ENCODE measurements around the gene METTL2A.
"Not testable (repeated sequence)": the region's sequence is repeated elsewhere in the genome, so short reads cannot be mapped to it uniquely, and the experiment has no call there.

The METTL2A gene

DNA sequence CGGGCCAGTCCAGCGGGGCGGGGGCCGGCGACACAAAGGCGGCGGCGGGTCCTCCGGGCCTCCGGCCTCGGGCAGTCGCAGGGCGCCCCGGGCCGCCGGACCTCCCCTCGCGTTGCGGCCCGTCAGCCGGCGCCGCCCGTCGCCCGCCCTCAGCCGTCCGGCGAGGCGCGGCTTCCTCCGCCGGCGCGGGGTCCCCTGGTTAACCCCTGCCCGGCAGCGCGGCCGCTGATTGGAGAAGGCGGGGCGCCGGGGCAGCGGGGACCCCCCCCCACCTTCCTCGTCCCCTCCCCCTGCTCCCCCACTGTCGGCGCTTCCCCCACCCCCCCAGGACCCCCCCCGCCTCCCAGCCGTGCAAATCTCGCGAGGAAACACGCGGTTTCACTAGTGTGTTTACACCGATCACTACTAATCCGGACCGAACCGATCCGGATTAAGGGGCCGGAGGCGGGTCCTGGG lies 54.8 kb downstream of the METTL2A start, which contains the start of gene TLK2:
TLK2 (plus strand) TSS at position 402 of the 456 bp plus-strand sequence. CDS start 2,301 bp downstream, outside the sequence.
- H3K27me3 Mint-ChIP-seq (ENCODE audit: low read depth, poor library complexity), result no peaks in the 10 kb centered on the region

GRCh38 chr17:62478880-62479638 lies 55.4 kb downstream of the METTL2A start:
- H3K4me3 Mint-ChIP-seq, result peak overlapping the region; percentile 94

More for the DNA sequence above, 54.8 kb downstream of the METTL2A start, which contains the start of gene TLK2:
- peak; percentile 81 for DNase-seq
- H3K27ac Mint-ChIP-seq, result peak within 1 kb of the TSS; percentile 95
- H3K4me1 Mint-ChIP-seq, result peaks cover 26% of the 10 kb centered on the region
- H3K9me3 Mint-ChIP-seq, result peaks cover 4% of the 10 kb centered on the region
- TF ChIP-seq, protein P1, sequence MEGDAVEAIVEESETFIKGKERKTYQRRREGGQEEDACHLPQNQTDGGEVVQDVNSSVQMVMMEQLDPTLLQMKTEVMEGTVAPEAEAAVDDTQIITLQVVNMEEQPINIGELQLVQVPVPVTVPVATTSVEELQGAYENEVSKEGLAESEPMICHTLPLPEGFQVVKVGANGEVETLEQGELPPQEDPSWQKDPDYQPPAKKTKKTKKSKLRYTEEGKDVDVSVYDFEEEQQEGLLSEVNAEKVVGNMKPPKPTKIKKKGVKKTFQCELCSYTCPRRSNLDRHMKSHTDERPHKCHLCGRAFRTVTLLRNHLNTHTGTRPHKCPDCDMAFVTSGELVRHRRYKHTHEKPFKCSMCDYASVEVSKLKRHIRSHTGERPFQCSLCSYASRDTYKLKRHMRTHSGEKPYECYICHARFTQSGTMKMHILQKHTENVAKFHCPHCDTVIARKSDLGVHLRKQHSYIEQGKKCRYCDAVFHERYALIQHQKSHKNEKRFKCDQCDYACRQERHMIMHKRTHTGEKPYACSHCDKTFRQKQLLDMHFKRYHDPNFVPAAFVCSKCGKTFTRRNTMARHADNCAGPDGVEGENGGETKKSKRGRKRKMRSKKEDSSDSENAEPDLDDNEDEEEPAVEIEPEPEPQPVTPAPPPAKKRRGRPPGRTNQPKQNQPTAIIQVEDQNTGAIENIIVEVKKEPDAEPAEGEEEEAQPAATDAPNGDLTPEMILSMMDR (IDR thresholded peaks at IDR 0.05), result no peak
- H3K4me3 Mint-ChIP-seq, result peak within 1 kb of the TSS; percentile 94
- H3K36me3 Mint-ChIP-seq (ENCODE audit: low read depth), result peaks cover 37% of the 10 kb centered on the region

DNA sequence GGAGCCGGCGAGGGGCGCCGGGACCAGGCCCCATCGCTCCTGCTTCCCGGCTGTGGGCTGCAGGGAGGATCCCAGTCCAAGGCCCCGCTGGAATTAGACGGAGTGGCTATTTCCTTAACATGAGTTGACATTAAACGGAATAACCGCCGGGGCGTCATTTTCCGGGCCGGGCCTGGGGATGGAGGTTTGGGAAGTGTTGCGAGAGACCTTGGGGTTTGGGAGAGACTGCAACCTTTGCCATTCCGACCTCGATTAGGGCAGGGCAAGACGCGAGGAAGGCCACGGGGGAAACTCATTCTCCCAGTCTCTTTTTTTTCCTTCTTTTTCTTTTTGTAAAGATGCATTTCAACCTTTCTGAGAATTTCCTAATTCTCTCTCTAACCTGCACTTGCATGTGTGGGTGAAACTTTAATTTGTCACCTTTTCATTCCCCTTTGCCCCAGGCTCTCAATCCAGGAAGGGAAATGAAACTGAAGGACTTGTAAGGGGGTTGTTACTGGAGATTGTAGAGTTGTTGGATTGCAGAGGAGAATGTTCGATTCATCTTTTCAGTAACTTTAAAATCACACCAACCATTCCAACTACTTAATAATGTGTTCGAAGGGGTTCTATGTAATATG lies 56.1 kb downstream of the METTL2A start:
- H3K27me3 Mint-ChIP-seq (ENCODE audit: low read depth, poor library complexity); H3K9me3 Mint-ChIP-seq: not testable (repeated sequence)
- Mint-ChIP-seq H3K4me3 (peak overlapping the region; percentile 94), H3K36me3 (ENCODE audit: low read depth) (peaks cover 48% of the 10 kb centered on the region), H3K27ac (peak overlapping the region; percentile 95), H3K4me1 (peaks cover 26% of the 10 kb centered on the region)
- DNase-seq, result peak; percentile 42

More at GRCh38 chr17:62478880-62479638, 55.4 kb downstream of the METTL2A start:
- H3K27me3 Mint-ChIP-seq (ENCODE audit: low read depth, poor library complexity); H3K9me3 Mint-ChIP-seq; H3K27ac Mint-ChIP-seq: not testable (repeated sequence)
- peaks cover 43% of the 10 kb centered on the region for H3K36me3 Mint-ChIP-seq (ENCODE audit: low read depth)
- DNase-seq, result peak; percentile 58
- peaks cover 26% of the 10 kb centered on the region for H3K4me1 Mint-ChIP-seq

DNA sequence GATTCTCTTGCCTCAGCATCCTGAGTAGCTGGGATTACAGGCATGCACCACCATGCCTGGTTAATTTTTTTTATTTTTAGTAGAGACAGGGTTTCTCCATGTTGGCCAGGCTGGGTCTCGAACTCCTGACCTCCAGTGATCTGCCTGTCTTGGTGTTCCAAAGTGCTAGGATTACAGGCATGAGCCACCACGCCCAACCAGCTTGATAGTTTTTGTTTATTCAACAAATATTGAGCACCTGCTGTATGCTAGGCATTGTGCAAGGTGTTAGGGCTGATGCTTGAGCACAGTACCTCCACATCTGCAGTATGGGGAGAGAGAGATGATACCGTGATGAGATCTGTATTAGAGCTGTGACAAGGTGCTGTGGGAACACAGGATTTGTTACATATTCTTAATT lies 58.9 kb downstream of the METTL2A start:
- not testable (repeated sequence) for H3K9me3 Mint-ChIP-seq; H3K27me3 Mint-ChIP-seq (ENCODE audit: low read depth, poor library complexity); H3K27ac Mint-ChIP-seq; DNase-seq; H3K4me3 Mint-ChIP-seq
- Mint-ChIP-seq H3K36me3 (ENCODE audit: low read depth) (peaks cover 59% of the 10 kb centered on the region), H3K4me1 (peaks cover 19% of the 10 kb centered on the region)

GRCh38 chr17:62490990-62491389 lies 67.3 kb downstream of the METTL2A start:
- not testable (repeated sequence) for H3K9me3 Mint-ChIP-seq; H3K27me3 Mint-ChIP-seq (ENCODE audit: low read depth, poor library complexity); DNase-seq; H3K27ac Mint-ChIP-seq; H3K4me3 Mint-ChIP-seq; H3K4me1 Mint-ChIP-seq
- peaks cover 74% of the 10 kb centered on the region for H3K36me3 Mint-ChIP-seq (ENCODE audit: low read depth)

DNA sequence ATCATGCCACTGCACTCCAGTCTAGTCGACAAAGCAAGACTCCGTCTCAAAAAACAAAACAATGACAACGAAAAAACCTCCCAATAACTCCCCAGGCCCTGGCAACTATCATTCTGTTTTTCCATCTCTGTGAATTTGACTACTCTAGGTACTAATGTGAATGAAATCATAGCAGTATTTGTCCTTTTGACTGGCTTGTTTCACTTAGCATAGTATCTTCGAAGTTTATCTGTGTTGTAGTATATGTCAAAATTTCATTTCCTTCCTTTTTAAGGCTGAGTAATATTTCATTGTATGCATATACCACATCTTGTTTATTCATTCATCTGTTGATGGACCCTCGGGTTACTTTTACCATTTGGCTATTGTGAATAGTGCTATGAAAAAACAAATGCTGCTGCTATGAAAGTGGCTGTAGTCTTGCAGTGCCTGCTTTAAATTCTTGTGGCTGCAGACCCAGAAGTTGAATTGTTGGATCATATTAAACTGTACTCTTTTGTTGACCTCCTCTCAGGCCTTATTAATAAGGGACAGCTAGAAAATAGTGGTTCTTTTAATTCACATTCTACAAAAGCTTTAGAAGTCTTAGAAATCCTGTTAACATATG lies 69.5 kb downstream of the METTL2A start:
- not testable (repeated sequence) for H3K4me1 Mint-ChIP-seq; H3K9me3 Mint-ChIP-seq; H3K27me3 Mint-ChIP-seq (ENCODE audit: low read depth, poor library complexity); DNase-seq; H3K27ac Mint-ChIP-seq; H3K4me3 Mint-ChIP-seq
- H3K36me3 Mint-ChIP-seq (ENCODE audit: low read depth), result peaks cover 75% of the 10 kb centered on the region

DNA sequence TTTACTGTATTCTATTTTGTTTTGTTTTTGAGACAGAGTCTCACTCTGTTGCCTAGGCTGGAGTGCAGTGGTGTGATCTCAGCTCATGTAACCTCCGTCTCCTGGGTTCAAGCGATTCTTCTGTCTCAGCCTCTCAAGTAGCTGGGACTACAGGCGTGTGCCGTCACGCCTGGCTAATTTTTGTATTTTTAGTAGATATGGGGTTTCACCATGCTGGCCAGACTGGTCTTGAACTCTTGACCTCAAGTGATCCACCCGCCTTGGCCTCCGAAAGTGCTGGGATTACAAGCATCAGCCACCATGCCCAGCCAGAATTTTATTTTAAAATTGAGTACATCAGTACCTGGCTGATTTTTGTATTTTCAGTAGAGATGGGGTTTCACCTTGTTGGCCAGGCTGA lies 70.4 kb downstream of the METTL2A start:
- not testable (repeated sequence) for H3K27ac Mint-ChIP-seq; H3K27me3 Mint-ChIP-seq (ENCODE audit: low read depth, poor library complexity); H3K4me1 Mint-ChIP-seq; H3K9me3 Mint-ChIP-seq; H3K4me3 Mint-ChIP-seq; DNase-seq
- peaks cover 74% of the 10 kb centered on the region for H3K36me3 Mint-ChIP-seq (ENCODE audit: low read depth)

GRCh38 chr17:62496344-62496743 lies 72.6 kb downstream of the METTL2A start:
- H3K4me3 Mint-ChIP-seq; H3K27me3 Mint-ChIP-seq (ENCODE audit: low read depth, poor library complexity); DNase-seq; H3K4me1 Mint-ChIP-seq; H3K27ac Mint-ChIP-seq: not testable (repeated sequence)
- Mint-ChIP-seq H3K9me3 (peaks cover 18% of the 10 kb centered on the region), H3K36me3 (ENCODE audit: low read depth) (peaks cover 73% of the 10 kb centered on the region)

DNA sequence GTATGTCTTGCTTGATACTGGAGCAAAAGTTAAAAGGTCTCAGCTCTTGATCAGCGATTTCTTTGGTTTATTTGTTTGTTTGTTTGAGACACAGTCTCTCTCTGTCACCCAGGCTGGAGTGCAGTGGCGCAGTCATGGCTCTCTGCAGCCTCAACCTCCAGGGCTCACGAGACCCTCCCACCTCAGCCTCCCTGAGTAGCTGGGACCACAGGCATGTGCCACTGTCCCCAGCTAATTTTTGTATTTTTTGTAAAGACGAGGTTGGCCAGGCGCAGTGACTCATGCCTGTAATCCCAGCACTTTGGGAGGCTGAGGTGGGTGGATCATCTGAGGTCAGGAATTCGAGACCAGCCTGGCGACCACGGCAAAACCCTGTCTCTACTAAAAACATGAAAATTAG lies 75.1 kb downstream of the METTL2A start:
- peaks cover 52% of the 10 kb centered on the region for H3K36me3 Mint-ChIP-seq (ENCODE audit: low read depth)
- H3K9me3 Mint-ChIP-seq, DNase-seq: not testable (repeated sequence)

More for the DNA sequence above, 75.1 kb downstream of the METTL2A start:
- not testable (repeated sequence) for H3K27ac Mint-ChIP-seq; H3K4me1 Mint-ChIP-seq; H3K27me3 Mint-ChIP-seq (ENCODE audit: low read depth, poor library complexity); H3K4me3 Mint-ChIP-seq

Measured in nephron progenitor cell (in vitro differentiated cells).